Esophagus (tissue), 2 donors: ENCODE data around the gene MIPOL1. TPM values are rescaled to one million over a fixed set of nuclear protein-coding genes. Genes with fewer than 3 reads are reported as not detected.
"Not testable (repeated sequence)": the region's sequence is repeated elsewhere in the genome, so short reads cannot be mapped to it uniquely, and the experiment has no call there.

Experiments used
- H3K27ac ChIP-seq, 2 donors: one replicate each; pipeline ENCODE4 v1.5.1; 2013; ENCODE audit warnings: low read depth in 2 of 2, mild to moderate bottlenecking in 2 of 2, inconsistent platforms in 1 of 2, low read length in 1 of 2, moderate library complexity in 1 of 2
- H3K27me3 ChIP-seq, 2 donors: one replicate each; pipeline ENCODE4 v1.6.1; 2013; ENCODE audit warnings: low read length in 2 of 2, control low read depth in 1 of 2, mild to moderate bottlenecking in 1 of 2; ENCODE audit not compliant: insufficient read depth in 2 of 2, control insufficient read depth in 1 of 2
- H3K36me3 ChIP-seq, 2 donors: one replicate each; pipeline ENCODE4 v1.6.1; 2013; ENCODE audit warnings: low read length in 1 of 2; ENCODE audit not compliant: control insufficient read depth in 2 of 2, insufficient read depth in 2 of 2
- H3K4me1 ChIP-seq, 2 donors: one replicate each; pipeline ENCODE4 v1.6.1; 2013; ENCODE audit warnings: low read length in 1 of 2; ENCODE audit not compliant: control insufficient read depth in 2 of 2, insufficient read depth in 2 of 2
- H3K4me3 ChIP-seq, 2 donors: one replicate each; pipeline ENCODE4 v1.5.1; 2013; ENCODE audit warnings: low read length in 2 of 2, mild to moderate bottlenecking in 2 of 2, low read depth in 1 of 2, moderate library complexity in 1 of 2
- H3K9me3 ChIP-seq, 2 donors: one replicate each; pipeline ENCODE4 v1.6.1; 2013; ENCODE audit warnings: mild to moderate bottlenecking in 2 of 2, low read depth in 1 of 2, low read length in 1 of 2, moderate library complexity in 1 of 2; ENCODE audit not compliant: control insufficient read depth in 2 of 2, insufficient read depth in 1 of 2
- WGBS, 2 donors: extraction: QIAGEN DNeasy Blood & Tissue Kit; methylation state at CpG; one replicate each; pipeline ENCODE4 v1.1.7; 2013; 5-methylcytosine and 5-hydroxymethylcytosine counted together
- polyA plus RNA-seq, 2 donors: library from polyadenylated mRNA; stranded (reverse); fragments of 200-250 nt; gene quantifications; one replicate each; pipeline ENCODE4 v1.2.3, GENCODE V29; 2013
- donor health status: healthy with polysubstance abuse.
- donor health status: Bipolar disorder and iron deficiency.

MIPOL1 gene
- polyA plus RNA-seq, 2 donors, result 1.5 to 2.2 TPM

DNA sequence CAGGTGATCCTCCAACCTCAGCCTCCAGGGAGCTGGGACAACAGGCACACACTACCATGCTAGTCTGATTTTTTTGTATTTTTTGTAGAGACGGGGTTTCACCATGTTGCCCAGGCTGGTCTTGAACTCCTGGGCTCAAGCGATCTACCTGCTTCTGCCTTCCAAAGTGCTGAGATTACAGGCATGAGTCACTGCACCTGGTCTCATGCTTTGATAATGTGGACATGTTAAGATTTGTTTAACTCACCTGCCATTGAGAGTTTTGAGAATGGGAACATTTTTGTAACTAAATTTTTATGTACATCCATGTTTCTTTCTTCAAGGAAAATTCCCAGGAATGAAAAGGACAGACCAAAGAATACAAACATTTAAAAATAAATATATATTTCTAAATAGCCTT, 121.2 kb downstream of the MIPOL1 start:
- Histone ChIP-seq H3K4me1 (no peaks in the 10 kb centered on the region), H3K27ac (no peak overlapping the region), H3K36me3 (no peaks in the 10 kb centered on the region), H3K9me3 (no peaks in the 10 kb centered on the region), H3K27me3 (no peaks in the 10 kb centered on the region), H3K4me3 (no peak overlapping the region)
- 74 to 79% methylated on average over 2 of the region's 2 CpGs for WGBS, 2 donors

DNA sequence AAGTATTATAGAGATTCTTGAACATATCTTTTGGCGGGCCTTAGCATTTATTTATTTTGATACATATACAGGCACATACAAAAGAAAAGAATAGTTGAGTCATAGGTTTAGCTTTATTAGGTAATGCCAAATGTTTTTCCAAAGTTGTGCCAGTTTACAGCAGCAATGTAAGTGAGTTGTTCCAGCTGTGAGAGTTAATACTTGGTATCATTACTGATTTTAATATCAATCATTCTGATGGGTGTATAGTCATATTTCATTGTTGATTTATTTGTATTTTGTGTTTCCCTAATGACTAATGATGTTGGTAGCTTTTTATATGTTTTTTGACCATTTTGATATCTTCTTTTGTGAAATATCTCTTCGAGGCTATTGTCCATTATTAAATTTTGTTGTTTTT, 122.4 kb downstream of the MIPOL1 start:
- 86 to 87% methylated on average over 2 of the region's 2 CpGs for WGBS, 2 donors
- H3K4me1 ChIP-seq, result no peaks in the 10 kb centered on the region
- no peak overlapping the region for H3K27ac ChIP-seq
- no peaks in the 10 kb centered on the region for H3K9me3 ChIP-seq
- no peak overlapping the region for H3K4me3 ChIP-seq
- H3K36me3 ChIP-seq, result no peaks in the 10 kb centered on the region
- no peaks in the 10 kb centered on the region for H3K27me3 ChIP-seq

DNA sequence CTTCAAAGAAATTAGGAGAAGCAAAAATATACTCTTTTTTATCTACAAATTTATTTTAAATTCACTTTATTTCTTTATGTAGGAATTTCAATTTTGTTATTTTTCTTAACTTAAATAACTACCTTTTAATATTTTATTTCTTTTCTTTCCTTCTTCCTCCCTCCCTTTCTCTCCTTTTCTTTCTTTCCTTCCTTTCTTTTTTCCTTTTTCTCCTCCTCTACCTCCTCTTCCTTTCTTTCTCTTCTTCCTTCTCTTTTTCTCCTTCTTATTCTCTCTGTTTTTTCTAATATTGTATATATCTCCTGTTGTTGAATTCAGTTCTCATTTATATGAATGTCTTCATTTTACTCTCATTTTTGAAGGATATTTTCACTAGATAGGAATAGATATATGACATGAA, 127.6 kb downstream of the MIPOL1 start:
- Histone ChIP-seq H3K27me3 (no peaks in the 10 kb centered on the region), H3K4me1 (no peaks in the 10 kb centered on the region), H3K9me3 (no peaks in the 10 kb centered on the region), H3K4me3 (no peak overlapping the region), H3K36me3 (no peaks in the 10 kb centered on the region), H3K27ac (no peak overlapping the region)

DNA sequence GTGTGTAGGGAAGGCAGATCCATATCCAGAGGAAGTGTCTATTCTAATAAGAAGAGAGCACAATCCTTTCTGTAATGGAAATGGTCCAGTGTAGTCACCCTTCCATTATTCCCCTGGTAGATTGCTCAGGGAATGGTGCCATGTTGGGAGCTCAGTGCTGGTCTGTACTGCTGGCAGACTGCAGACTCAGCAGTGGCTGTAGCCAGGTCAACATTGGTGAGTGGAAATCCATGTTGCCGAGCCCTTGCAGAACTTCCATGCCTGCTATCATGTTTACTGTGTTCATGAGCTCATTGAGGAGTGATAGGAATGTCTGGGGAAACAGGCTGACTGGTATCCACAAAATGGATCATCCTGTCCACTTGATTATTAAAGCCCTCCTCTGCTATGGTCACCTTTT, 128.7 kb downstream of the MIPOL1 start:
- no peaks in the 10 kb centered on the region for H3K4me1 ChIP-seq
- H3K27me3 ChIP-seq, result no peaks in the 10 kb centered on the region
- 84 to 92% methylated on average over 1 of the region's 1 CpG for WGBS, 2 donors
- H3K4me3 ChIP-seq, result no peak overlapping the region
- H3K9me3 ChIP-seq, result no peaks in the 10 kb centered on the region
- no peaks in the 10 kb centered on the region for H3K36me3 ChIP-seq
- H3K27ac ChIP-seq, result no peak overlapping the region

DNA sequence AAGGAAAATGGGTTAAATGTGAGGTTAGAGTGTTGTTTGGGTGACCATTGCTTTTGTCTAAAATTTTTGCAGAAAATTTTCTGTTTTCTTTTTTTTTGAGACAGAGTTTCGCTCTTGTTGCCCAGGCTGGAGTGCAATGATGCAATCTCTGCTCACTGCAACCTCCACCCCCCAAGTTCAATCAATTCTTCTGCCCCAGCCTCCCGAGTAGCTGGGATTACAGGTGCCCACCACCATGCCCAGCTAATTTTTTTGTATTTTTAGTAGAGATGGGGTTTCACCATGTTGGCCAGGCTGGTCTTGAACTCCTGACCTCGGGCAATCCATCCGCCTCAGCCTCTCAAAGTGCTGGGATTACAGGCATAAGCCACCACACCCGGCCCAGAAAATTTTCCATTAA, 130.2 kb downstream of the MIPOL1 start:
- not testable (repeated sequence) for H3K9me3 ChIP-seq, H3K27ac ChIP-seq, H3K4me1 ChIP-seq, H3K4me3 ChIP-seq, H3K36me3 ChIP-seq, H3K27me3 ChIP-seq
- WGBS, 2 donors, result 91 to 92% methylated on average over 5 of the region's 5 CpGs

DNA sequence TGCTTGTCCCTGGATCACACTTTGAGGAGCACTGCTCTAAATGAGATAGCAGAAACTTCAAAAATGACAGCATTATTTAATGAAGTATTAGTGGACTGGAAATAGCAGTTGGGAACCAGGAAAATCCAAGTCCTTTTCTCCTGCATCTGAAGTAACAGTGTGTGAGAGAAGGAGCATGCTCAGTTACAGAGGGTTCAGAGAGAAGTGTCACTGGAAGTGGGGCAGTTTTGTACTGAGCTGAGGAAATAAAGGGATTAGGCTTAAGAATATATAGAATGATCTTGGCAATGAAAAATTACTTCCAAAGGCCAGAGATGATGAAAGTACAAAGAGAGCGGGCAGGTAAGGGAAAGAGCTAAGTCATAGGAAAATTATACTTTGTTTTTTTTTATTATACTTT, 130.9 kb downstream of the MIPOL1 start:
- Histone ChIP-seq H3K27ac (no peak overlapping the region), H3K9me3 (no peaks in the 10 kb centered on the region), H3K4me3 (no peak overlapping the region), H3K27me3 (no peaks in the 10 kb centered on the region), H3K36me3 (no peaks in the 10 kb centered on the region), H3K4me1 (no peaks in the 10 kb centered on the region)
- 90 to 96% methylated on average over 1 of the region's 1 CpG for WGBS, 2 donors

DNA sequence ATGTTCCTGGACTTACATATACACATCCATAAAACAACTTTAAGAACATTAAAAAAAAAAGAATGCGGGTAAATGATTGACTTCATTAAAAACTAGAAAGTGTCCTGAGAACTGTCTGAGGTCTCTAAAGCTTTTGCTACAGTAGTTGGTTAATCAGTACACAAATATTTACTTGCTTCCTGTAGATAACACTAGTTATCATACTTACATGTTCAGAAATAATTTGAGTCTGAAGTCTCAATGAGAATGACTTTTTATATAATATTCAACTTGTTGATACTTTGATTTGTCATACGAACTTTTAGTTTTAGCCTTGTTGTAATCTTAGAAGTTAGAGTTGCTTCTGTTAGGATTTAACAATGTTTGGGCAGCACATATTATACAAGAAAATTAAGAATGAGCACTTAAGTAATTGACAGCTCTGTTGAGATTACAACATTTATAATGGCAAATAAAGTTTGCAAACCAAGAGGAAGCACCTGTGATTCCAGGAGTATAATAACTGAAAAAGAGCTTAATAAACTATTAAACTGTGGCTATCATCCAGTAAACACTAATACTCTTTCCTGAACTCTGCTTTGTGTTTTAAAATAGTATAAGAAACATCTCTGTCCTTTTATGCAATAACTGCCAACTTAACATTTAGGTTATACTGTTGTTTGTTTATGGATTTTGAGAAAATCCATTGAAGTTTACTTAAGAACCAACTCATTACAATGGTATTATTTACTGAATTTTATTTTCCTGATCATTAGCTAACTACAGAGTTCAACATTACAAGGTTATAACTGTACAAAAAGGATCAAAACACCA, 131.7 kb downstream of the MIPOL1 start:
- no peaks in the 10 kb centered on the region for H3K27me3 ChIP-seq
- no peaks in the 10 kb centered on the region for H3K9me3 ChIP-seq
- H3K36me3 ChIP-seq, result no peaks in the 10 kb centered on the region
- H3K4me1 ChIP-seq, result no peaks in the 10 kb centered on the region
- no peak overlapping the region for H3K27ac ChIP-seq
- 64 to 73% methylated on average over 2 of the region's 2 CpGs for WGBS, 2 donors
- no peak overlapping the region for H3K4me3 ChIP-seq

DNA sequence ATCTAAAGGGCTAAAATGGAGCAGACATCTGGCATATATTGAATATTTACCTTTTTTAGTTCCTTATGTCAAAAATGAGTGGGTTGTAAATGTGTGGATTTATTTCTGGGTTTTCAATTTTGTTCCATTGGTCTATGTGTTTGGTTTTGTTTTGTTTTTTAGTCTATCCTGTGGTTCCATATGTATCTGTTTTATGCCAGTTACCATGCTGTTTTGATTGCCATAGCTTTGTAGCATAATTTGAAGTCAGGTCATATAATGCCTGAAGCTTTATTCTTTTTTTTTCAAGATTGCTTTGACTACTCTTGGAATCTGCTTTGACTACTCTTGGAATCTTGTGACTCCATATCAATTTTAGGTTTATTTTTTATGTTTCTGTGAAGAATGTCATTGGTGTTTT, 133.2 kb downstream of the MIPOL1 start:
- Histone ChIP-seq H3K4me3 (no peak overlapping the region), H3K36me3 (no peaks in the 10 kb centered on the region), H3K27ac (no peak overlapping the region), H3K4me1 (no peaks in the 10 kb centered on the region), H3K27me3 (no peaks in the 10 kb centered on the region), H3K9me3 (no peaks in the 10 kb centered on the region)

DNA sequence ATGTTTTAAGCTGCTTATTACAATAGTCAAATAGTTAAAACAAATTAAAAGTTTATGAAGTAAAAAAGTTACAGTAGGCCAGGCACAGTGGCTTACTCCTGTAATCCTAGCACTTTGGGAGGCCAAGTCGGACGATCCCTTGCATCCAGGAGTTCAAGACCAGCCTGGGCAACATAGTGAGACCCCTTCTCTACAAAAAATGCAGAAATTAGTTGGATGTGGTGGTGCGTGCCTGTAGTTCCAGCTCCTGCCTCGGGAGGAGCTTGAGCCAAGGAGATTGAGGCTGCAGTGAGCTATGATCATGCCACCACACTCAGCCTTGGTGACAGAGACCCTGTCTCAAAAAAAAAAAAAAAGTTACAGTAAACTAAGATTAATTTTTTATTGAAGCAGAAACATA, 142.6 kb downstream of the MIPOL1 start:
- Histone ChIP-seq H3K4me1 (no peaks in the 10 kb centered on the region), H3K27ac (no peak overlapping the region), H3K27me3 (no peaks in the 10 kb centered on the region), H3K36me3 (no peaks in the 10 kb centered on the region), H3K9me3 (no peaks in the 10 kb centered on the region), H3K4me3 (no peak overlapping the region)
- whole genome bisulfite sequencing, 2 donors, result 88 to 92% methylated on average over 4 of the region's 4 CpGs

DNA sequence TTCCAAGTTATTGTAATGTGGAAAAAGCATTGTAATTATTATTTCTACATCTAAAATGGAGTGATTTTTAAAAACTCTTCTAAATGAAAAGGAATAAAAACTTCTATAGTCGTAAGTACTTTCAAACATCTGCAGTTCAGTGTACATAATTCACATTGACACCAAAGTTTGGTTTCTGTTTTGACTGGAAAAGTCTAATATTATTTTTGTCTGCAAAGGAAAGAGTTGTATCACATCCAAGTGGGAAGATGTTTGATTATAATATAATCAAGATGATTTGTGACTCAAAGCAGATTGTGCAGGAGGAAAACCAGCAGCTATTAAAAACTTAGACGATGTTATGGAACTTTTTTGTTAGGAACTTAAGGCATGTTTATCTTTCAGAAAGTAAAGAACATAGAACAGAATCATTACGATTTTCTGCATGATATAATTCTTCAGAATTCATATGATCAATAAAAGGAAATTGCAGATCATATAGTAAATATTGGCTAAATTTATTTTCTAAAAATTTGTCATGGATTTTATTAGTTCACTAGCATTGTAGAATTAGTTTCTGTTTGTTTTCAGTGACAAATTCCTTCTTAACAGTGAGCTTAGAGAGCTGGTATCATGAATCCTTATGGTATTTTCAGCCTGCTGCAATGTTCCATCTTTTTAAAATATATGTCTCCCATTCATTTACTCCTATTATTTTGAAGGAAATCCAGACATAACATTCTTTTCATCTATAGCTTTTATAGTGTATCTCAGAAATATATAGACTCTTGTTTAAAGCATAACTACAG, 145.8 kb downstream of the MIPOL1 start:
- no peaks in the 10 kb centered on the region for H3K4me1 ChIP-seq
- H3K36me3 ChIP-seq, result no peaks in the 10 kb centered on the region
- no peak overlapping the region for H3K4me3 ChIP-seq
- no peak overlapping the region for H3K27ac ChIP-seq
- 23 to 24% methylated on average over 3 of the region's 3 CpGs for WGBS, 2 donors
- no peaks in the 10 kb centered on the region for H3K27me3 ChIP-seq
- no peaks in the 10 kb centered on the region for H3K9me3 ChIP-seq
